Tibial nerve (tissue), 4 donors: Measurements from ENCODE around the gene CNGB1. TPM values are rescaled to one million over a fixed set of nuclear protein-coding genes. Genes with fewer than 3 reads are reported as not detected.

Source experiments
- DNase-seq, 2 donors: peaks; one replicate each; pipeline ENCODE4 v3.0.0-alpha.2; 2019; ENCODE audit warnings: low spot score in 2 of 2
- H3K27ac ChIP-seq, 4 donors: fragments of 200-600 bp; sonication (generic) in 3 of 4; one replicate each; pipeline ENCODE4 v1.5.1; 2017 to 2019; ENCODE audit warnings: mild to moderate bottlenecking in 1 of 4
- H3K27me3 ChIP-seq, 2 donors: fragments of 200-600 bp; sonication (generic) in 1 of 2; one replicate each; pipeline versions ENCODE4 v1.5.1 to v1.6.0; 2017 to 2019
- H3K36me3 ChIP-seq, 3 donors: fragments of 200-600 bp; sonication (generic); one replicate each; pipeline ENCODE4 v1.5.1; 2018 to 2019
- H3K4me1 ChIP-seq, 4 donors: fragments of 200-600 bp; sonication (generic) in 3 of 4; one replicate each; pipeline ENCODE4 v1.5.1; 2017 to 2019
- H3K4me3 ChIP-seq, 4 donors: fragments of 200-600 bp; sonication (generic) in 3 of 4; one replicate each; pipeline ENCODE4 v1.5.1; 2017 to 2019; ENCODE audit warnings: mild to moderate bottlenecking in 1 of 4, moderate library complexity in 1 of 4
- H3K9me3 ChIP-seq, 4 donors: fragments of 200-600 bp; sonication (generic) in 3 of 4; one replicate each; pipeline ENCODE4 v1.5.1; 2017 to 2019
- EP300 ChIP-seq, 2 donors: sonication (generic); formaldehyde crosslinking; IDR thresholded peaks; one replicate each; pipeline ENCODE4 v1.6.1; 2017; ENCODE audit warnings: antibody characterized with exemption in 2 of 2, mild to moderate bottlenecking in 1 of 2
- POLR2A ChIP-seq, 2 donors: fragments of 450-650 bp; IDR thresholded peaks; one replicate each; pipeline ENCODE4 v1.6.1; 2017; ENCODE audit warnings: antibody characterized with exemption in 2 of 2, mild to moderate bottlenecking in 2 of 2, moderate library complexity in 2 of 2
- WGBS, 2 donors: methylation state at CpG; one replicate each; pipeline ENCODE4 v1.1.5; 2018; 5-methylcytosine and 5-hydroxymethylcytosine counted together
- total RNA-seq, 4 donors: library from RNA; depleted of rRNA; stranded (reverse); fragments of >200 nt; gene quantifications; one replicate each; pipeline ENCODE4 v1.1.0, GENCODE V29; 2016
- TF ChIP-seq, protein P1 (sequence below), 5 experiments: fragments of 200-600 bp in 3 of 5; fragments of 450-650 bp in 2 of 5; sonication (generic) in 3 of 5; IDR thresholded peaks; one replicate each; pipeline ENCODE4 v1.5.1; 2016 to 2019; ENCODE audit warnings: antibody characterized with exemption in 5 of 5, mild to moderate bottlenecking in 3 of 5, moderate library complexity in 2 of 5

Gene CNGB1
- total RNA-seq, 4 donors from 2014 or later, result not detected

DNA sequence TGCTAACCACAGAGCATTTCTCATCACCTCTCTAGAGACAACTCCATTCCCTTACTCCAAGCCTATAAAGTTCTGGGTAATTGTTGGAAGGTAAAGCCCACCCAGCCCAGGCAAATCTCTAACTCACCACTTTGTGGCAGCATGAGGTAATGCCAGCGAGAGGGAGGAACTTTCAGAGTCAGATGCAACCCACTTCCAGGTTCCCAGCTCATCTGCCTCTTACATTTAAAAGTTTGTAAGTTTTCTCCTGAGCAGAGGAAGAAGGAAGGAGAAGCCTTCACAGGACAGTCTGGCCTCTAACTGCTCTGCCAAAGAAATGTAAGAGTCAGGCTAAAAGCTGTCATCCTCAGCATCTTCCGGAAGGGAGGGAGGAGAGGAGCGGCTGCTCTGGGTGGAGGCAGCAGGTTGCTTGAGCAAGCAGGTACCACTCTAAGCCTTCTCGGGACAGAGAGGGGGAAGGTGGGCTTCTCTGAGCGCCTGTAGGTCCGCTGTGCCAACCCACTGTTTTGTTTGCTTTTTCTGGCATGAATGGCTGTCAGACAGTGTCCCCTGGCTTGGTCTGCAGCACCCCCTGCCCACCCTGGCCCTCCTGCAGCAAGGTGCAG, 28.5 kb upstream of the CNGB1 start:
- 5 to 12% methylated on average over 4 to 6 of the region's 6 CpGs for WGBS, 2 donors
- Histone ChIP-seq H3K4me3 (peak overlapping the region; percentile 64 to 87 (median 76)), H3K27me3 (no peaks in the 10 kb centered on the region), H3K27ac (peak overlapping the region; percentile 79 to 94 (median 90)), H3K4me1 (peaks cover 0 to 48% (median 19%) of the 10 kb centered on the region in 4 donors), H3K9me3 (no peaks in the 10 kb centered on the region), H3K36me3 (peaks cover 3 to 49% (median 14%) of the 10 kb centered on the region in 3 donors)
- no peak for DNase-seq
- TF ChIP-seq, protein P1, sequence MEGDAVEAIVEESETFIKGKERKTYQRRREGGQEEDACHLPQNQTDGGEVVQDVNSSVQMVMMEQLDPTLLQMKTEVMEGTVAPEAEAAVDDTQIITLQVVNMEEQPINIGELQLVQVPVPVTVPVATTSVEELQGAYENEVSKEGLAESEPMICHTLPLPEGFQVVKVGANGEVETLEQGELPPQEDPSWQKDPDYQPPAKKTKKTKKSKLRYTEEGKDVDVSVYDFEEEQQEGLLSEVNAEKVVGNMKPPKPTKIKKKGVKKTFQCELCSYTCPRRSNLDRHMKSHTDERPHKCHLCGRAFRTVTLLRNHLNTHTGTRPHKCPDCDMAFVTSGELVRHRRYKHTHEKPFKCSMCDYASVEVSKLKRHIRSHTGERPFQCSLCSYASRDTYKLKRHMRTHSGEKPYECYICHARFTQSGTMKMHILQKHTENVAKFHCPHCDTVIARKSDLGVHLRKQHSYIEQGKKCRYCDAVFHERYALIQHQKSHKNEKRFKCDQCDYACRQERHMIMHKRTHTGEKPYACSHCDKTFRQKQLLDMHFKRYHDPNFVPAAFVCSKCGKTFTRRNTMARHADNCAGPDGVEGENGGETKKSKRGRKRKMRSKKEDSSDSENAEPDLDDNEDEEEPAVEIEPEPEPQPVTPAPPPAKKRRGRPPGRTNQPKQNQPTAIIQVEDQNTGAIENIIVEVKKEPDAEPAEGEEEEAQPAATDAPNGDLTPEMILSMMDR (IDR thresholded peaks at IDR 0.05), result no peak

DNA sequence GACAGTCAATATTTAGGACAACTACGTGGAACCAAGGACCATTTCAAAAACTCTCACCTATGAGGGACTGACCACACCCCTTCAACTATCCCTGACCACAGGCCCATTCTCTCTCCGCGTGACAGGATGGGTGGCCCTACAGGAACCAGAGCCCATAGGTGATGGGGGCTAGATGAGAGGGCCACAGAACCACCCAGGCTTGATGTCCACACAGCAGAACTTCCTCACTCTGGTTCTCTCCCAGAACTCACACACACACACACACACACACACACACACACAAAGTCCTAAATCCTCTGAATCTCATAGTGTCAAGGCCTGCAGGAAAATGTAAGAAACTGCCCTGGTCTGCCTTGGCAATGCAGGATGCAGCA, 28.1 kb upstream of the CNGB1 start:
- H3K9me3 ChIP-seq, result no peaks in the 10 kb centered on the region
- no peaks in the 10 kb centered on the region for H3K27me3 ChIP-seq
- TF ChIP-seq POLR2A (IDR thresholded peaks at IDR 0.05) (no peak), EP300 (IDR thresholded peaks at IDR 0.05) (no peak)
- TF ChIP-seq, protein P1 (IDR thresholded peaks at IDR 0.05), result no peak
- 80 to 84% methylated on average over 3 of the region's 3 CpGs for WGBS, 2 donors
- peak overlapping the region in 2 of 4 donors; percentile 90 to 94 for H3K27ac ChIP-seq
- H3K4me1 ChIP-seq, result peaks cover 0 to 50% (median 19%) of the 10 kb centered on the region in 4 donors
- no peak for DNase-seq
- H3K36me3 ChIP-seq, result peaks cover 3 to 54% (median 14%) of the 10 kb centered on the region in 3 donors
- H3K4me3 ChIP-seq, result peak overlapping the region in 1 of 4 donors; percentile 87

DNA sequence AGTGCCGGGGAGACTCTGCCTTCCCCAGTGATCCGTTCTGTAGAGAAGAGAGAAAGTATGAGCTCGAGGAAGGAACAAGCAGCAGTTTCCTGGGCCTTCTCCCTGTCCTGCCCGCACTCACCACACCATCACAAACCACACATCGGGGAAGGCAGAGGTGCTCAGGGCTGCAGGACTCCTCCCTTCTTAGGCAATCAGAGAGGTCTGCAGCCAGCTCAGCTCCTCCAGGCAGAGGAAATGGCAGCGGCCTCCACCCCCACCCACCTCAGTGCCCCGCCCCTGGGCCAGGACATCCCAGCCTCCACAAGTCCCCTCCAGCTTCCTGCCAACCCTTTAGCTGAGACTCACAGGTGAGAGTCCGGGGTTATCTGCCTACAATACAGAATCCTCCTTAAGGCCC, 27.6 kb upstream of the CNGB1 start:
- H3K4me3 ChIP-seq, result no peak overlapping the region

DNA sequence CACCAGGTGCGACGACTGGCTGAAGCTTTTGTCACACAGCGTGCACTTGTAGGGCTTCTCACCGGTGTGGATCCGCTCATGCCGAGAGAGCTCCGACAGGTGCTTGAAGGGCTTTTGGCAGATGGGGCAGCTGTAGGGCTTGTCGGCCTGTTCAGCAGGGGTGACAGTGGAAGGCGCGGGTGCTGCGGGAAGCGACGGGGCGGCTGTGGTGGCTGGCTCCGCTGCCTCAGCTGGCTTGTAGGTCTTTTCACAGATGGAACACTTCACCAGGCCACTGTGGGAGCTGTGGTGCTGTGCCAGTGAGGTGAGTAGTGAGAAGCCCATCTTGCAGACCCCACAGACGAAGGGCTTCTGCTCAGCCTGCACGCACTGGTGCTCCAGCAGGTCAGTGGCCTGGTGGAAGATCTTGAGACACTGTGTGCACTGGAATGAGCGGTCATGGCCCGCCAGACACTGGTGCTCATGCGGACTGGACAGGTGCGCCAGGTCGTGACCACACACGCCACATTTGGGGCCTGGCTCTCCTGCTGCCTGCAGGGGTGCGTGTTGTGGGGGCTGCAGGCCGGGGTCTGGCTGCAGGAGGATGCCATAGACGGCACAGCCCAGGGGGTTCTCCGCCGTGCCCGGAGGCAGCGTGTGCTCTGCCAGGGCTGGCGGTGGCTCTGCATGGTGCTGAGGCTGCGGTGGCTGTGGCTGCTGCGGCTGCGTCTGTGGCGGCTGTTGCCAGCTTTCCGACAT, 26.8 kb upstream of the CNGB1 start:
- 94 to 96% methylated on average over 25 to 31 of the region's 36 CpGs for WGBS, 2 donors
- H3K27me3 ChIP-seq, result no peaks in the 10 kb centered on the region
- no peak for DNase-seq
- peaks cover 3 to 60% (median 14%) of the 10 kb centered on the region in 3 donors for H3K36me3 ChIP-seq
- H3K4me3 ChIP-seq, result no peak overlapping the region
- TF ChIP-seq, protein P1 (IDR thresholded peaks at IDR 0.05), result no peak
- no peak for TF ChIP-seq EP300 (IDR thresholded peaks at IDR 0.05)
- H3K4me1 ChIP-seq, result peaks cover 0 to 45% (median 19%) of the 10 kb centered on the region in 4 donors
- no peak overlapping the region for H3K27ac ChIP-seq
- no peaks in the 10 kb centered on the region for H3K9me3 ChIP-seq

More for the DNA sequence above, 27.6 kb upstream of the CNGB1 start:
- WGBS, 2 donors, result 66 to 74% methylated on average over 8 of the region's 8 CpGs
- Histone ChIP-seq H3K4me1 (peaks cover 0 to 50% (median 19%) of the 10 kb centered on the region in 4 donors), H3K27ac (peak overlapping the region in 1 of 4 donors; percentile 94), H3K36me3 (peaks cover 3 to 59% (median 14%) of the 10 kb centered on the region in 3 donors), H3K9me3 (no peaks in the 10 kb centered on the region), H3K27me3 (no peaks in the 10 kb centered on the region)
- no peak for TF ChIP-seq POLR2A (IDR thresholded peaks at IDR 0.05)
- TF ChIP-seq, protein P1 (IDR thresholded peaks at IDR 0.05), result no peak
- no peak for TF ChIP-seq EP300 (IDR thresholded peaks at IDR 0.05)
- no peak for DNase-seq

DNA sequence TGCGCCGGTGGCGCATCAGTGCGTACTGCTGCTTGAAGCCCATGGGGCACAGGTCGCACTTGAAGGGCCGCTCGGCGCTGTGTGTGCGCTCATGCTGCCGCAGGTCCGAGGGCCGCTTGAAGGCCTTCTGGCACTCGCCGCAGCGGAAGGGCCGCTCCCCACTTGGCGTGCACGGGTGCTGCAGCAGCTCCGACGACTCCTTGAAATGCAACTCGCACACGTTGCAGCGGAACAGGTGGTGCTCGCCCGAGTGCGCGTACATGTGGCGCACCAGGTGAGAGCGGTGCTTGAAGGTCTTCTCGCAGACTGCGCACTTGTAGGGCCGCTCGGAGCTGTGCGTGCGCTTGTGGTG, 26.2 kb upstream of the CNGB1 start:
- no peak for TF ChIP-seq POLR2A (IDR thresholded peaks at IDR 0.05)
- TF ChIP-seq, protein P1 (IDR thresholded peaks at IDR 0.05), result no peak
- no peak for TF ChIP-seq EP300 (IDR thresholded peaks at IDR 0.05)
- peaks cover 3 to 55% (median 14%) of the 10 kb centered on the region in 3 donors for H3K36me3 ChIP-seq
- WGBS, 2 donors, result 95 to 96% methylated on average over 35 of the region's 35 CpGs
- no peak overlapping the region for H3K27ac ChIP-seq
- no peak for DNase-seq
- peaks cover 0 to 45% (median 19%) of the 10 kb centered on the region in 4 donors for H3K4me1 ChIP-seq
- H3K27me3 ChIP-seq, result no peaks in the 10 kb centered on the region
- H3K9me3 ChIP-seq, result no peaks in the 10 kb centered on the region
- no peak overlapping the region for H3K4me3 ChIP-seq
